GM12892 (cell line): ENCODE data around the gene RAB22A.

Experiments used
- POLR2A ChIP-seq: IDR thresholded peaks from 2 replicates; pipeline ENCODE4 v1.6.1; 2011; ENCODE audit warnings: low read depth, low read length, control low read depth
- POLR2AphosphoS5 ChIP-seq: IDR thresholded peaks from 2 replicates; pipeline ENCODE4 v1.6.1; 2011; ENCODE audit warnings: low read depth, low read length, control low read depth

- TF ChIP-seq POLR2AphosphoS5 (no peak), POLR2A (no peak)
Measured at GRCh38 chr20:58294497-58295455, 14.7 kb upstream of the RAB22A start.
